ENCODE measurements around the gene SLC39A7. TPM values are rescaled to one million over a fixed set of nuclear protein-coding genes. Genes with fewer than 3 reads are reported as not detected.

The SLC39A7 gene
- total and polyA plus RNA-seq, 2 of the 13 experiments (the other 11 are each of a cell fraction or from before 2014, with no cell fraction given), result 142 to 229 TPM

GRCh38 chr6:33197431-33198048 is 3.1 kb upstream of the SLC39A7 start (continued):
- 0 out of 2 replicates have a peak, but pooled peaks have one; percentile 4 for TF ChIP-seq USF2 (IDR thresholded peaks at IDR 0.05; ENCODE audit: low read depth, low read length)
- no peak for TF ChIP-seq USF2 (CRISPR knock-in tag; IDR thresholded peaks at IDR 0.05; ENCODE audit: borderline replicate concordance)
- peak; percentile 29; the same call in 1 of the 2 replicates for TF ChIP-seq SALL1 (CRISPR knock-in tag; IDR thresholded peaks at IDR 0.05)
- peak; percentile 58; the same call in 1 of the 2 replicates for TF ChIP-seq TCF7 (IDR thresholded peaks at IDR 0.05; ENCODE audit: low read depth)
- TF ChIP-seq MYNN (CRISPR knock-in tag; IDR thresholded peaks at IDR 0.05; ENCODE audit: low read depth), result 0 out of 2 replicates have a peak, but pooled peaks have one; percentile 31
- no peak for TF ChIP-seq CEBPG (CRISPR knock-in tag; IDR thresholded peaks at IDR 0.05)
- TF ChIP-seq ZNF264 (CRISPR knock-in tag; IDR thresholded peaks at IDR 0.05), result 0 out of 2 replicates have a peak, but pooled peaks have one; percentile 31
- TF ChIP-seq MAZ (IDR thresholded peaks at IDR 0.05; ENCODE audit: borderline replicate concordance, low read depth, low read length), result 0 out of 2 replicates have a peak, but pooled peaks have one; percentile 41
- TF ChIP-seq MAZ (CRISPR knock-in tag; IDR thresholded peaks at IDR 0.05; ENCODE audit: low read depth), result 0 out of 2 replicates have a peak, but pooled peaks have one; percentile 19
- TF ChIP-seq RAD21 (CRISPR knock-in tag; IDR thresholded peaks at IDR 0.05), result peak; percentile 62
- TF ChIP-seq, protein P1, sequence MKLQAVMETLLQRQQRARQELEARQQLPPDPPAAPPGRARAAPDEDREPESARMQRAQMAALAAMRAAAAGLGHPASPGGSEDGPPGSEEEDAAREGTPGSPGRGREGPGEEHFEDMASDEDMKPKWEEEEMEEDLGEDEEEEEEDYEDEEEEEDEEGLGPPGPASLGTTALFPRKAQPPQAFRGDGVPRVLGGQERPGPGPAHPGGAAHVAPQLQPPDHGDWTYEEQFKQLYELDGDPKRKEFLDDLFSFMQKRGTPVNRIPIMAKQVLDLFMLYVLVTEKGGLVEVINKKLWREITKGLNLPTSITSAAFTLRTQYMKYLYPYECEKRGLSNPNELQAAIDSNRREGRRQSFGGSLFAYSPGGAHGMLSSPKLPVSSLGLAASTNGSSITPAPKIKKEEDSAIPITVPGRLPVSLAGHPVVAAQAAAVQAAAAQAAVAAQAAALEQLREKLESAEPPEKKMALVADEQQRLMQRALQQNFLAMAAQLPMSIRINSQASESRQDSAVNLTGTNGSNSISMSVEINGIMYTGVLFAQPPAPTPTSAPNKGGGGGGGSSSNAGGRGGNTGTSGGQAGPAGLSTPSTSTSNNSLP (IDR thresholded peaks at IDR 0.05; ENCODE audit: low read depth, low read length), result 0 out of 2 replicates have a peak, but pooled peaks have one; percentile 40
- TF ChIP-seq, protein P2, sequence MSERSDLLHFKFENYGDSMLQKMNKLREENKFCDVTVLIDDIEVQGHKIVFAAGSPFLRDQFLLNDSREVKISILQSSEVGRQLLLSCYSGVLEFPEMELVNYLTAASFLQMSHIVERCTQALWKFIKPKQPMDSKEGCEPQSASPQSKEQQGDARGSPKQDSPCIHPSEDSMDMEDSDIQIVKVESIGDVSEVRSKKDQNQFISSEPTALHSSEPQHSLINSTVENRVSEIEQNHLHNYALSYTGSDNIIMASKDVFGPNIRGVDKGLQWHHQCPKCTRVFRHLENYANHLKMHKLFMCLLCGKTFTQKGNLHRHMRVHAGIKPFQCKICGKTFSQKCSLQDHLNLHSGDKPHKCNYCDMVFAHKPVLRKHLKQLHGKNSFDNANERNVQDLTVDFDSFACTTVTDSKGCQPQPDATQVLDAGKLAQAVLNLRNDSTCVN (CRISPR knock-in tag; IDR thresholded peaks at IDR 0.05; ENCODE audit: borderline replicate concordance), result 0 out of 2 replicates have a peak, but pooled peaks have one; percentile 10
- TF ChIP-seq NFYB (CRISPR knock-in tag; IDR thresholded peaks at IDR 0.05), result peak; percentile 19; the same call in 1 of the 2 replicates
- TF ChIP-seq NR2F1 (CRISPR knock-in tag; IDR thresholded peaks at IDR 0.05), result 0 out of 4 replicates have a peak, but pooled peaks of 1 of the 2 experiments have one; percentile 10
- no peak for TF ChIP-seq BRCA1 (CRISPR knock-in tag; IDR thresholded peaks at IDR 0.05)
- TF ChIP-seq SALL2 (CRISPR knock-in tag; IDR thresholded peaks at IDR 0.05), result 0 out of 2 replicates have a peak, but pooled peaks have one; percentile 42
- 0 out of 2 replicates have a peak, but pooled peaks have one; percentile 27 for TF ChIP-seq ESRRA (CRISPR knock-in tag; IDR thresholded peaks at IDR 0.05; ENCODE audit: low read depth)
